Activated CD8-positive, alpha-beta memory T cell treated with anti-CD3 and anti-CD28 coated beads for 24 hours (primary cell): ENCODE measurements around the gene CGRRF1.

Experiments
- DNase-seq: peaks from one replicate; pipeline ENCODE4 v3.0.0-alpha.2; 2020

CGRRF1 gene

GRCh38 chr14:54509546-54510501 is at the start of gene CGRRF1:
Gene CGRRF1, plus strand, starts transcription at chr14:54509906. Its CDS starts 54 bp downstream, at chr14:54509960.
- peak; percentile 99 for DNase-seq

- DNase-seq: no peak
Observed at GRCh38 chr14:54462048-54462447, 47.7 kb upstream of the CGRRF1 start.

- no peak for DNase-seq
Observed at GRCh38 chr14:54465654-54466053, 44.1 kb upstream of the CGRRF1 start.

- no peak for DNase-seq
Observed at GRCh38 chr14:54467280-54467679, 42.4 kb upstream of the CGRRF1 start.

- no peak for DNase-seq
Observed at GRCh38 chr14:54470701-54471100, 39.0 kb upstream of the CGRRF1 start.

- DNase-seq: no peak
Observed at GRCh38 chr14:54471641-54472040, 38.1 kb upstream of the CGRRF1 start.

GRCh38 chr14:54472315-54472714 is 37.4 kb upstream of the CGRRF1 start:
- no peak for DNase-seq

- DNase-seq: no peak
Observed at GRCh38 chr14:54474232-54474793, 35.4 kb upstream of the CGRRF1 start.

- no peak for DNase-seq
Observed at GRCh38 chr14:54475187-54475899, 34.4 kb upstream of the CGRRF1 start.

GRCh38 chr14:54475911-54476310 is 33.8 kb upstream of the CGRRF1 start:
- no peak for DNase-seq

GRCh38 chr14:54478636-54479215 is 31.0 kb upstream of the CGRRF1 start:
- DNase-seq: no peak

- DNase-seq: no peak
Observed at GRCh38 chr14:54480830-54481562, 28.7 kb upstream of the CGRRF1 start.

- DNase-seq: no peak
Observed at GRCh38 chr14:54481695-54482094, 28.0 kb upstream of the CGRRF1 start.

GRCh38 chr14:54483073-54483745 is 26.5 kb upstream of the CGRRF1 start:
- DNase-seq: no peak

GRCh38 chr14:54483846-54484245 is 25.9 kb upstream of the CGRRF1 start:
- DNase-seq: no peak

GRCh38 chr14:54486685-54487084 is 23.0 kb upstream of the CGRRF1 start:
- no peak for DNase-seq

- DNase-seq: no peak
Observed at GRCh38 chr14:54487771-54488170, 21.9 kb upstream of the CGRRF1 start.

- no peak for DNase-seq
Observed at GRCh38 chr14:54488318-54488645, 21.4 kb upstream of the CGRRF1 start.

- DNase-seq: peak; percentile 92
Observed at GRCh38 chr14:54488646-54489317, 20.9 kb upstream of the CGRRF1 start, which contains the start of gene GMFB. Gene GMFB, minus strand, starts transcription at chr14:54488980. Its CDS starts 53 bp downstream, at chr14:54488927.

GRCh38 chr14:54489318-54489683 is 20.4 kb upstream of the CGRRF1 start:
- no peak for DNase-seq

- no peak for DNase-seq
Observed at GRCh38 chr14:54489731-54490444, 19.8 kb upstream of the CGRRF1 start.
